Gastroesophageal sphincter (tissue), 4 donors: ENCODE measurements around the gene RING1. TPM values are rescaled to one million over a fixed set of nuclear protein-coding genes. Genes with fewer than 3 reads are reported as not detected.

Source experiments
- ATAC-seq: fragments of 150-250 bp; one replicate; pipeline ENCODE4 v1.9.1; 2016; ENCODE audit warnings: mild to moderate bottlenecking, moderate library complexity
- H3K27ac ChIP-seq, 4 donors: fragments of 200-600 bp; sonication (generic) in 3 of 4; 1 replicate in 3 of 4; 2 replicates in 1 of 4; pipeline ENCODE4 v1.5.1; 2016 to 2019
- H3K27me3 ChIP-seq: fragments of 200-600 bp; sonication (generic); one replicate; pipeline ENCODE4 v1.5.1; 2019
- H3K36me3 ChIP-seq, 2 donors: fragments of 200-600 bp; sonication (generic); one replicate each; pipeline ENCODE4 v1.5.1; 2019; ENCODE audit warnings: control low read depth in 1 of 2
- H3K4me1 ChIP-seq, 3 donors: fragments of 200-600 bp; sonication (generic); 1 replicate in 2 of 3; 2 replicates in 1 of 3; pipeline ENCODE4 v1.5.1; 2016 to 2019; ENCODE audit warnings: control low read depth in 2 of 3
- H3K4me3 ChIP-seq, 2 donors: fragments of 200-600 bp; sonication (generic); one replicate each; pipeline ENCODE4 v1.5.1; 2019; ENCODE audit warnings: mild to moderate bottlenecking in 1 of 2, moderate library complexity in 1 of 2
- H3K9me3 ChIP-seq, 3 donors: fragments of 200-600 bp; sonication (generic); one replicate each; pipeline ENCODE4 v1.5.1; 2017 to 2019; ENCODE audit warnings: control low read depth in 2 of 3
- CTCF ChIP-seq, 4 experiments: fragments of 200-600 bp in 2 of 4; fragments of 450-650 bp in 2 of 4; sonication (generic) in 1 of 4; IDR thresholded peaks; one replicate each; pipeline ENCODE4 v1.5.1; 2017 to 2019; ENCODE audit warnings: antibody characterized with exemption in 4 of 4, mild to moderate bottlenecking in 2 of 4, moderate library complexity in 2 of 4
- EP300 ChIP-seq: sonication (generic); formaldehyde crosslinking; IDR thresholded peaks from one replicate; pipeline ENCODE4 v1.6.1; 2017; ENCODE audit warnings: antibody characterized with exemption, mild to moderate bottlenecking
- POLR2A ChIP-seq, 2 donors: fragments of 450-650 bp; IDR thresholded peaks; one replicate each; pipeline ENCODE4 v1.6.1; 2017; ENCODE audit warnings: antibody characterized with exemption in 2 of 2, mild to moderate bottlenecking in 2 of 2, moderate library complexity in 1 of 2
- POLR2AphosphoS5 ChIP-seq: sonication (generic); formaldehyde crosslinking; IDR thresholded peaks from one replicate; pipeline ENCODE4 v1.6.1; 2017; ENCODE audit warnings: antibody characterized with exemption
- WGBS, 2 donors: methylation state at CpG; one replicate each; pipeline ENCODE4 v1.1.5; 2018; ENCODE audit warnings: low coverage in 1 of 2; 5-methylcytosine and 5-hydroxymethylcytosine counted together
- total RNA-seq, 4 donors: library from RNA; depleted of rRNA; stranded (reverse); fragments of >200 nt; gene quantifications; one replicate each; pipeline ENCODE4 v1.1.0, GENCODE V29; 2016

RING1 gene
- total RNA-seq, 4 donors from 2014 or later: 12.5 to 23.8 (median 17.7) TPM

- Histone ChIP-seq H3K27me3 (no peaks in the 10 kb centered on the region), H3K4me1 (no peaks in the 10 kb centered on the region), H3K9me3 (no peaks in the 10 kb centered on the region), H3K4me3 (no peak overlapping the region), H3K27ac (no peak overlapping the region), H3K36me3 (no peaks in the 10 kb centered on the region)
- ATAC-seq: no peak
- WGBS, 2 donors: 88% methylated on average over 3 of the region's 7 CpGs
- TF ChIP-seq POLR2AphosphoS5 (no peak), POLR2A (IDR thresholded peaks at IDR 0.05) (no peak), EP300 (no peak), CTCF (IDR thresholded peaks at IDR 0.05) (no peak)
Observed at GRCh38 chr6:33176906-33177305, 31.4 kb upstream of the RING1 start.

DNA sequence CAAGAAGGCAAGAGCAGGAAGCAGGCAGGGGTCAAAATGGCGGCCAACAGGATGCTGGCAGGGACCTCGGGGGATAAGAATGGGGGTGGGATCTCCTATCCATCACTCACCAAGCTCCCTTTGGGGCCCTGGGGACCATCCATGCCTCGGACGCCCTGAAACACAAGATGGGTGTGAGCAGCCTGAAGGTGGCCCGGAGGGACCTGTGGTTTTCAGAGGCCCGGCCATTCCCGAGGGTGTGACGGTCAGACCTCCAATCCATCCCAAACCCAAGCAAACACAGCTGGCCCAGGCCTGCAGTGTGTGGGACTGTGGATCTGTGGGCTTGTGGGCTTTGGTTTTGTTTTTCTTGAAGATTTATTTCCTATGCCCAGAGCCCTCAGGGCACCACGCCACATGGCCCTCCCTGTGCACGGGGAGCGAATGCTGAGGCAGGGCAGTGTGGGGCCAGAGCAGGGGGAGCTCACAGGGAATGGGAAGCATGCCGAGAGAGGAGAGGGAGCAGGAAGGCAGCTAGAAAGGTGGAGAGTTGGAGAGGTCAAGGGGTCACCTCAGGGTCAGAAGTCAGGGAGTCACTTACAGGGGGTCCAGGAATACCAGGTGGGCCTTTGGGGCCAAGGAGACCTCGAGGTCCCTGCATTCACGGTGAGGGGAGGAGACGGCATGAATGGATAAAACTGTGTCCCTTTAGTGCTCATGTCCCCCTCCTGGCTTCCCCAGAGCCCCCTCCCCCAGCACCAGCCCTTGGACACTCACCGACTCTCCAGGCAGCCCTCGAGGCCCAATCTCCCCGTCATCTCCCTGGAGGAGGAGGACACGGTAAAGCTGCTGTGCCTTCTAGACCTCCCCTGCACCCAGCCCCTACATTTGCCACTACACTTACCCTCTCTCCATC, 30.5 kb upstream of the RING1 start:
- no peak overlapping the region for H3K4me3 ChIP-seq
- no peaks in the 10 kb centered on the region for H3K9me3 ChIP-seq
- H3K4me1 ChIP-seq: no peaks in the 10 kb centered on the region
- TF ChIP-seq POLR2AphosphoS5 (no peak), POLR2A (IDR thresholded peaks at IDR 0.05) (no peak), CTCF (IDR thresholded peaks at IDR 0.05) (no peak), EP300 (no peak)
- 70 to 100% methylated on average over 1 to 10 of the region's 19 CpGs for WGBS, 2 donors
- no peaks in the 10 kb centered on the region for H3K27me3 ChIP-seq
- no peak overlapping the region for H3K27ac ChIP-seq
- ATAC-seq: no peak
- H3K36me3 ChIP-seq: no peaks in the 10 kb centered on the region

DNA sequence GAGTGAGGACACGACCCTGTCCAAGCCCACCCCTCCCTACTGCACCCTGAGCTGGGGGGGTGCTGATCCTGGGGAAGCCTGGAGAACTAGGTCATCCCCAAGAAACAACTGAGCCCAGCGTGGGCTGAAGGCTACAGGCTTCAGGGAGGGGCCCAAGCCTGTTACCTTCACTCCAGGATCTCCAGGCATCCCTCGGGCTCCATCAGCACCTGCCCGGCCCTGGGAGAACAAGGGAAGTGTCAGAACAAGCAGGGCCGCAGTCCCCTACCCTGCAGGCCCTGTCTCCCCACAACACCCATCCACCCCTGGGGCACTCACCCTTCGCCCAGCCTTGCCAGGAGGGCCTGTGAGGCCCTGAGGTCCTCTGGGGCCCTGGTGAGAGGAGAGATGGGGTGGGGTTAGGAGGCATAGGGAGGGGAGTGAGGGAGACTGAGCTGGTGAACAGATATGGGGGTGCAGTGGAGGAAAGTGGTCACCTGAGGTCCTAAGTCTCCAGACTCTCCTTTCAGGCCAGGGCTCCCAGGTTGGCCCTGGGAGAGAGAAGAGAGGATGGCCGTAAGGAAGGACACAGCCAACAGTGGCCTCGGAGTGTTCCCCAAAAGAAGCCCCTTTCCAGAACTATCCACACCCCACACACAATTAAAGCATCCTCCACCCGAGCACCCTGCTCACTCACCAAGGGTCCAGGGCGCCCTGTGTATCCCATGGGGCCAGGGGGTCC, 29.4 kb upstream of the RING1 start:
- no peaks in the 10 kb centered on the region for H3K36me3 ChIP-seq
- H3K4me3 ChIP-seq: no peak overlapping the region
- no peak for ATAC-seq
- no peak for TF ChIP-seq EP300
- no peaks in the 10 kb centered on the region for H3K27me3 ChIP-seq
- no peaks in the 10 kb centered on the region for H3K9me3 ChIP-seq
- WGBS, 2 donors: 100% methylated on average over 1 of the region's 10 CpGs; no CpG with 5 or more reads in 1 of the 2 donors
- no peak overlapping the region for H3K27ac ChIP-seq
- no peaks in the 10 kb centered on the region for H3K4me1 ChIP-seq

GRCh38 chr6:33181141-33181540, 27.2 kb upstream of the RING1 start:
- Histone ChIP-seq H3K9me3 (no peaks in the 10 kb centered on the region), H3K36me3 (no peaks in the 10 kb centered on the region), H3K4me3 (no peak overlapping the region), H3K27ac (no peak overlapping the region), H3K27me3 (peaks cover 11% of the 10 kb centered on the region), H3K4me1 (no peaks in the 10 kb centered on the region)
- TF ChIP-seq EP300: no peak
- no peak for TF ChIP-seq POLR2AphosphoS5
- TF ChIP-seq CTCF (IDR thresholded peaks at IDR 0.05): no peak
- no peak for TF ChIP-seq POLR2A (IDR thresholded peaks at IDR 0.05)
- 88 to 92% methylated on average over 2 to 5 of the region's 7 CpGs for WGBS, 2 donors
- no peak for ATAC-seq

- Histone ChIP-seq H3K27ac (no peak overlapping the region), H3K4me3 (no peak overlapping the region), H3K4me1 (no peaks in the 10 kb centered on the region), H3K36me3 (no peaks in the 10 kb centered on the region), H3K9me3 (no peaks in the 10 kb centered on the region), H3K27me3 (peaks cover 16% of the 10 kb centered on the region)
- TF ChIP-seq EP300: no peak
- no peak for TF ChIP-seq CTCF (IDR thresholded peaks at IDR 0.05)
- TF ChIP-seq POLR2AphosphoS5: no peak
- TF ChIP-seq POLR2A (IDR thresholded peaks at IDR 0.05): no peak
- WGBS, 2 donors: 71 to 76% methylated on average over 4 to 5 of the region's 5 CpGs
- no peak for ATAC-seq
Observed at GRCh38 chr6:33183071-33183683, 25.1 kb upstream of the RING1 start.
